ENCODE measurements around the gene LEP.

The LEP gene

DNA sequence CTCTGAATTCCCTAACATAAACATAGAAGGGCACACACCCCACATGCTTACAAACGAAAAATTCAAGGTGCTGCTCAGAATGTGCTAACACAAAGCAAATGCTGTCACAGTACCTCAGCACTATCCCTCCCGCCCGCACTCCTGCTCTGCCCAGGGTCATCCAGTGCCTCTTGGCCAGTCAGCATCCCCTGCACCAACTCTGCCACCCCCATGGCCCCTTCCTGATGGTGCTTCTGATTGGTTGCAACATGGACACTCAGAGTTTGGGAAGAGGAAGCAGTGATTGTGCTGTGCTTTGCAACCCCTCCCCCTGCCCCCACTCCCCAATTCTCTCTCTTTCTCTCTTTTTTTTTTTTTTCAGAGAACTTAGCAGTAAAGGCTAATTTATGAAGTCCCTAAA lies 13.8 kb upstream of the LEP start:
- H3K4me2 ChIP-seq (ENCODE audit: insufficient read depth, low read length, poor library complexity, severe bottlenecking): no peak overlapping the region
- WGBS, 2 donors (ENCODE audit: extremely low coverage in 2 of 2, insufficient read length in 2 of 2, insufficient replicate concordance in 1 of 2): no CpG with 5 or more reads among the region's 3 CpGs
- H2AFZ ChIP-seq (ENCODE audit: low read length): no peak overlapping the region
- H3K27ac ChIP-seq (replicated peaks; ENCODE audit: low read length): no peak overlapping the region
- H2AK5ac ChIP-seq (ENCODE audit: low read depth, low read length): no peak overlapping the region
- no peaks in the 10 kb centered on the region for H3K36me3 ChIP-seq (replicated peaks in 1 of 2; ENCODE audit: control insufficient read depth in 2 of 2, insufficient read depth in 2 of 2, low read length in 2 of 2)
- peaks cover 0 to 3% of the 10 kb centered on the region in 2 donors for H3K4me1 ChIP-seq (ENCODE audit: control insufficient read depth in 2 of 2, insufficient read depth in 1 of 2, low read depth in 1 of 2, low read length in 2 of 2)
- H3K14ac ChIP-seq (ENCODE audit: low read length): no peak overlapping the region
- no peak overlapping the region for H2BK5ac ChIP-seq (ENCODE audit: low read length)
- no peak overlapping the region for H3K4me3 ChIP-seq (ENCODE audit: low read length in 2 of 2)
- no peak overlapping the region for H2BK12ac ChIP-seq (ENCODE audit: low read length)
- no peak overlapping the region for H4K91ac ChIP-seq (ENCODE audit: low read depth, low read length, poor library complexity)
- H3K9ac ChIP-seq (ENCODE audit: low read depth, low read length, poor library complexity): no peak overlapping the region
- DNase-seq (ENCODE audit: low spot score): no peak
- peaks cover 0 to 26% (median 2%) of the 10 kb centered on the region in 3 experiments for H3K27me3 ChIP-seq (ENCODE audit: control insufficient read depth in 3 of 3, insufficient read depth in 3 of 3, low read depth in 1 of 3, low read length in 3 of 3)
- no peaks in the 10 kb centered on the region for H3K9me3 ChIP-seq (replicated peaks in 1 of 2; ENCODE audit: control insufficient read depth in 2 of 2, insufficient read depth in 1 of 2, low read depth in 1 of 2, low read length in 2 of 2)
- H3K18ac ChIP-seq (ENCODE audit: low read length): no peak overlapping the region
- H2BK120ac ChIP-seq (ENCODE audit: low read depth, low read length): no peak overlapping the region
- H4K8ac ChIP-seq (ENCODE audit: low read depth, low read length): no peak overlapping the region
- H3K23ac ChIP-seq (ENCODE audit: low read depth, low read length, poor library complexity): no peak overlapping the region
- H2BK15ac ChIP-seq (ENCODE audit: low read length): no peak overlapping the region
- H3K79me1 ChIP-seq (ENCODE audit: low read depth, low read length): no peaks in the 10 kb centered on the region
- no peak overlapping the region for H3K4ac ChIP-seq (ENCODE audit: low read length)

DNA sequence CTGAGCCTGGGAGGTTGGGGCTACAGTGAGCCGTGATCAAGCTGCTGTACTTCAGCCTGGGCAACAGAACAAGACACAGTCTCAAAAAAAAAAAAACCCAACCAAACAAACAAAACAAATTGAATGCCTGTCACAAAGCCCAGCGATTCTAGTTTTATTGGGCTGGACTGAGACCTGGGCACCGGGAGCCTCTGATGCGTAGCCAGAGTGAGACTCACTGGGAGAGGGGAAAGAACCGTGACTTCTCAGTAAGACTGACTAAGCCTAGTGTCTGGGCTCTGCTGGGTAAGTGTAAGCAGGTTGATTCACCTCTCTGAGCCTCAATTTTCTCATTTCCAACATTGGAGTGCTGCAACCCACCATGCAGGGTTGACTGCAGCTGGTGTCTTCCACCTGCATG lies 10.1 kb upstream of the LEP start:
- Histone ChIP-seq H2BK15ac (ENCODE audit: low read length) (no peak overlapping the region), H3K23ac (ENCODE audit: low read depth, low read length, poor library complexity) (no peak overlapping the region), H2BK120ac (ENCODE audit: low read depth, low read length) (no peak overlapping the region), H4K91ac (ENCODE audit: low read depth, low read length, poor library complexity) (no peak overlapping the region), H4K8ac (ENCODE audit: low read depth, low read length) (no peak overlapping the region), H3K27ac (replicated peaks; ENCODE audit: low read length) (no peak overlapping the region), H3K4me1 (ENCODE audit: control insufficient read depth in 2 of 2, insufficient read depth in 1 of 2, low read depth in 1 of 2, low read length in 2 of 2) (peaks cover 0 to 7% of the 10 kb centered on the region in 2 donors), H3K14ac (ENCODE audit: low read length) (no peak overlapping the region), H3K18ac (ENCODE audit: low read length) (no peak overlapping the region), H3K9me3 (replicated peaks in 1 of 2; ENCODE audit: control insufficient read depth in 2 of 2, insufficient read depth in 1 of 2, low read depth in 1 of 2, low read length in 2 of 2) (no peaks in the 10 kb centered on the region), H3K4ac (ENCODE audit: low read length) (no peak overlapping the region), H2AK5ac (ENCODE audit: low read depth, low read length) (no peak overlapping the region), H3K27me3 (ENCODE audit: control insufficient read depth in 3 of 3, insufficient read depth in 3 of 3, low read depth in 1 of 3, low read length in 3 of 3) (peaks cover 0 to 39% (median 0%) of the 10 kb centered on the region in 3 experiments), H3K79me1 (ENCODE audit: low read depth, low read length) (no peaks in the 10 kb centered on the region), H3K4me3 (ENCODE audit: low read length in 2 of 2) (no peak overlapping the region), H3K4me2 (ENCODE audit: insufficient read depth, low read length, poor library complexity, severe bottlenecking) (no peak overlapping the region), H2AFZ (ENCODE audit: low read length) (no peak overlapping the region), H3K9ac (ENCODE audit: low read depth, low read length, poor library complexity) (no peak overlapping the region), H3K36me3 (replicated peaks in 1 of 2; ENCODE audit: control insufficient read depth in 2 of 2, insufficient read depth in 2 of 2, low read length in 2 of 2) (no peaks in the 10 kb centered on the region), H2BK12ac (ENCODE audit: low read length) (no peak overlapping the region), H2BK5ac (ENCODE audit: low read length) (no peak overlapping the region)
- DNase-seq (ENCODE audit: low spot score): no peak
- WGBS, 2 donors (ENCODE audit: extremely low coverage in 2 of 2, insufficient read length in 2 of 2, insufficient replicate concordance in 1 of 2): no CpG with 5 or more reads among the region's 5 CpGs

DNA sequence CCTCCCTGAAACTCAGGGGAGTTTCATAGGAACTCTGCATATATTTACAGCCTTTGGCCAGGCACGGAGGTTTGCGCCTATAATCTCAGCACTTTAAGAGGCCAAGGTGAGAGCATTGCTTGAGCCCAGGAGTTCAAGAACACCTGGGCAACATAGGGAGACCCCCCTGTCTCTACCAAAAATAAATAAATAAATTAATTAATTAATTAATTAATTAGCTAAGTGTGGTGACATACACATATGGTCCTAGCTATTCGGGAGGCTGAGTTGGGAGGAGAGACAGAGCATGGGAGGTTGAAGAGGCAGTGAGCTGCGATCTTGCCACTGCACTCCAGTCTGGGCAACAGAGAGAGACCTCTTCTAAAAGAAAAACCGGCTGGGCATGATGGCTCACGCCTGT lies 9.4 kb upstream of the LEP start:
- WGBS, 2 donors (ENCODE audit: extremely low coverage in 2 of 2, insufficient read length in 2 of 2, insufficient replicate concordance in 1 of 2): no CpG with 5 or more reads among the region's 6 CpGs
- Histone ChIP-seq H3K23ac (ENCODE audit: low read depth, low read length, poor library complexity) (no peak overlapping the region), H3K27me3 (ENCODE audit: control insufficient read depth in 3 of 3, insufficient read depth in 3 of 3, low read depth in 1 of 3, low read length in 3 of 3) (peaks cover 0 to 39% (median 0%) of the 10 kb centered on the region in 3 experiments), H3K79me1 (ENCODE audit: low read depth, low read length) (no peaks in the 10 kb centered on the region), H3K4me3 (ENCODE audit: low read length in 2 of 2) (no peak overlapping the region), H2BK5ac (ENCODE audit: low read length) (no peak overlapping the region), H4K91ac (ENCODE audit: low read depth, low read length, poor library complexity) (no peak overlapping the region), H2AK5ac (ENCODE audit: low read depth, low read length) (no peak overlapping the region), H3K4me1 (ENCODE audit: control insufficient read depth in 2 of 2, insufficient read depth in 1 of 2, low read depth in 1 of 2, low read length in 2 of 2) (peaks cover 0 to 7% of the 10 kb centered on the region in 2 donors), H3K9me3 (replicated peaks in 1 of 2; ENCODE audit: control insufficient read depth in 2 of 2, insufficient read depth in 1 of 2, low read depth in 1 of 2, low read length in 2 of 2) (no peaks in the 10 kb centered on the region), H2BK12ac (ENCODE audit: low read length) (no peak overlapping the region), H3K14ac (ENCODE audit: low read length) (no peak overlapping the region), H2BK120ac (ENCODE audit: low read depth, low read length) (no peak overlapping the region), H3K27ac (replicated peaks; ENCODE audit: low read length) (no peak overlapping the region), H3K36me3 (replicated peaks in 1 of 2; ENCODE audit: control insufficient read depth in 2 of 2, insufficient read depth in 2 of 2, low read length in 2 of 2) (no peaks in the 10 kb centered on the region), H3K18ac (ENCODE audit: low read length) (no peak overlapping the region), H3K9ac (ENCODE audit: low read depth, low read length, poor library complexity) (no peak overlapping the region), H4K8ac (ENCODE audit: low read depth, low read length) (no peak overlapping the region), H2AFZ (ENCODE audit: low read length) (no peak overlapping the region), H2BK15ac (ENCODE audit: low read length) (no peak overlapping the region), H3K4me2 (ENCODE audit: insufficient read depth, low read length, poor library complexity, severe bottlenecking) (no peak overlapping the region), H3K4ac (ENCODE audit: low read length) (no peak overlapping the region)
- DNase-seq (ENCODE audit: low spot score): no peak

DNA sequence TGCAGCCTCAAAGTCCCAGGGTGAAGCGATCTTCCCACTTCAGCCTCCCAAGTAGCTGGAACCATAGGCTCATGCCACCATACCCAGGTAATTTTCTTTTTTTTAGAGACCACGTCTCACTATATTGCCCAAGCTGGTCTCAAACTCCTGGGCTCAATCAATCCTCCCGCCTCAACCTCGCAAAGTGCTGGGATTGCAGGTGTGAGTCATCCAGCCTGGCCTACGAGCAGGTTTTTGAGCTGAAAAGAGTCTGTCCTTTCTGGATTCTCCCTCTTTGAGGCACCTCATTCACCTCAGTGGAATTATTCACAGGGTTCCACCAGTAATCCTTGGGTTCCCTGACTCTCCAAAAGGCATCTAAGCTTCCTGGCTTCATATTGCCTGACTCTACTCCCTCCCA lies 7.6 kb upstream of the LEP start:
- no peak overlapping the region for H4K8ac ChIP-seq (ENCODE audit: low read depth, low read length)
- H3K4me2 ChIP-seq (ENCODE audit: insufficient read depth, low read length, poor library complexity, severe bottlenecking): no peak overlapping the region
- H3K79me1 ChIP-seq (ENCODE audit: low read depth, low read length): no peaks in the 10 kb centered on the region
- H3K23ac ChIP-seq (ENCODE audit: low read depth, low read length, poor library complexity): no peak overlapping the region
- H3K4me3 ChIP-seq (ENCODE audit: low read length in 2 of 2): no peak overlapping the region
- H4K91ac ChIP-seq (ENCODE audit: low read depth, low read length, poor library complexity): no peak overlapping the region
- H3K4me1 ChIP-seq (ENCODE audit: control insufficient read depth in 2 of 2, insufficient read depth in 1 of 2, low read depth in 1 of 2, low read length in 2 of 2): peaks cover 0 to 7% of the 10 kb centered on the region in 2 donors
- no peak overlapping the region for H2AK5ac ChIP-seq (ENCODE audit: low read depth, low read length)
- no peak overlapping the region for H2BK12ac ChIP-seq (ENCODE audit: low read length)
- H2BK15ac ChIP-seq (ENCODE audit: low read length): no peak overlapping the region
- H3K36me3 ChIP-seq (replicated peaks in 1 of 2; ENCODE audit: control insufficient read depth in 2 of 2, insufficient read depth in 2 of 2, low read length in 2 of 2): no peaks in the 10 kb centered on the region
- no peaks in the 10 kb centered on the region for H3K9me3 ChIP-seq (replicated peaks in 1 of 2; ENCODE audit: control insufficient read depth in 2 of 2, insufficient read depth in 1 of 2, low read depth in 1 of 2, low read length in 2 of 2)
- H2BK120ac ChIP-seq (ENCODE audit: low read depth, low read length): no peak overlapping the region
- no peak overlapping the region for H3K14ac ChIP-seq (ENCODE audit: low read length)
- H2AFZ ChIP-seq (ENCODE audit: low read length): no peak overlapping the region
- H3K27me3 ChIP-seq (ENCODE audit: control insufficient read depth in 3 of 3, insufficient read depth in 3 of 3, low read depth in 1 of 3, low read length in 3 of 3): peaks cover 0 to 39% (median 0%) of the 10 kb centered on the region in 3 experiments
- H3K4ac ChIP-seq (ENCODE audit: low read length): no peak overlapping the region
- no peak overlapping the region for H3K18ac ChIP-seq (ENCODE audit: low read length)
- H3K9ac ChIP-seq (ENCODE audit: low read depth, low read length, poor library complexity): no peak overlapping the region
- no CpG with 5 or more reads among the region's 5 CpGs for whole genome bisulfite sequencing, 2 donors (ENCODE audit: extremely low coverage in 2 of 2, insufficient read length in 2 of 2, insufficient replicate concordance in 1 of 2)
- H3K27ac ChIP-seq (replicated peaks; ENCODE audit: low read length): no peak overlapping the region
- DNase-seq (ENCODE audit: low spot score): no peak
- no peak overlapping the region for H2BK5ac ChIP-seq (ENCODE audit: low read length)

Measured in neuronal stem cell (in vitro differentiated cells).